GM12873 (cell line): Measurements from ENCODE around the gene FMN1.

Experiments
- TF ChIP-seq, protein P1 (sequence below): IDR thresholded peaks from 2 replicates; pipeline ENCODE4 v1.5.1; 2012; ENCODE audit warnings: low read depth, mild to moderate bottlenecking, moderate library complexity, low read length, control low read depth; ENCODE audit not compliant: insufficient read depth; ENCODE audit errors: missing control alignments

Gene FMN1

DNA sequence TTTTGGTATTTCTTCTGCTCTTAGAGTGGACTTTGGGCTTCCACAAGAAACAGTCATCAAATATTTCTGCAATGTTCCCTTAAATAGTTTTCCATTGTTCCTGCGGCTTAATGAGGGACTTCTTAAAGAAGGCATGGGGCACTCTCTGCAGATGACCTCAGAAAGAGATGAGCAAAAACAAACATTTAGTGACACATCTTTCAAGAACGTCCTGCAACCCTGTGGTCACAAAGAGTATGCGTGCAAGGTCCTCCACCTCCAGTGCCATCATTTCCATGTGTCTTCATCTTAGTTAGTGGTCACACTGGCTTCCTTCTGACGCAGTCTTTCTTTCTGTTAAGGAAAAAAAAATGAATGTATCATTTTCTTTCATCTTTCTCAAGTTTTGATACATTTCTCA is 420.5 kb downstream of the FMN1 start:
- TF ChIP-seq, protein P1, sequence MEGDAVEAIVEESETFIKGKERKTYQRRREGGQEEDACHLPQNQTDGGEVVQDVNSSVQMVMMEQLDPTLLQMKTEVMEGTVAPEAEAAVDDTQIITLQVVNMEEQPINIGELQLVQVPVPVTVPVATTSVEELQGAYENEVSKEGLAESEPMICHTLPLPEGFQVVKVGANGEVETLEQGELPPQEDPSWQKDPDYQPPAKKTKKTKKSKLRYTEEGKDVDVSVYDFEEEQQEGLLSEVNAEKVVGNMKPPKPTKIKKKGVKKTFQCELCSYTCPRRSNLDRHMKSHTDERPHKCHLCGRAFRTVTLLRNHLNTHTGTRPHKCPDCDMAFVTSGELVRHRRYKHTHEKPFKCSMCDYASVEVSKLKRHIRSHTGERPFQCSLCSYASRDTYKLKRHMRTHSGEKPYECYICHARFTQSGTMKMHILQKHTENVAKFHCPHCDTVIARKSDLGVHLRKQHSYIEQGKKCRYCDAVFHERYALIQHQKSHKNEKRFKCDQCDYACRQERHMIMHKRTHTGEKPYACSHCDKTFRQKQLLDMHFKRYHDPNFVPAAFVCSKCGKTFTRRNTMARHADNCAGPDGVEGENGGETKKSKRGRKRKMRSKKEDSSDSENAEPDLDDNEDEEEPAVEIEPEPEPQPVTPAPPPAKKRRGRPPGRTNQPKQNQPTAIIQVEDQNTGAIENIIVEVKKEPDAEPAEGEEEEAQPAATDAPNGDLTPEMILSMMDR = no peak

DNA sequence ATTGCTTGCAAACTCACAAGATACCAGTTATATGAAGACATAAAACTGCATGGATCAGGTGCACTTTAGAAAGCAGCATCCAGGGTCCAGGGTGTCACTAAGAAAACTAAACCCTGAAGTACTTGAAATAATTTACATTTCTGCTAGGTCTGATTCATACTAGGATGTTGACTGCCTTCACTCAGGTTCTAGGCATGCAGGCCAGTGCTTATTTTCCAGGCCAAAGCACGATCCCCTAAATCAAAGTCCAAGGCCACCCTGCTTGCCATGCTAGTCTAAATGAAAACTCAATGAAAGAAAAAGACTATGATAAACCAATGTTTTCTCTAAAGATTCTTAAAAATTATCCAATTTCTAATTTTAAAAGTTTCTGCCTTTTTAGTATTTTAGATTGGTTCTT is 427.3 kb downstream of the FMN1 start:
- TF ChIP-seq, protein P1 = no peak

DNA sequence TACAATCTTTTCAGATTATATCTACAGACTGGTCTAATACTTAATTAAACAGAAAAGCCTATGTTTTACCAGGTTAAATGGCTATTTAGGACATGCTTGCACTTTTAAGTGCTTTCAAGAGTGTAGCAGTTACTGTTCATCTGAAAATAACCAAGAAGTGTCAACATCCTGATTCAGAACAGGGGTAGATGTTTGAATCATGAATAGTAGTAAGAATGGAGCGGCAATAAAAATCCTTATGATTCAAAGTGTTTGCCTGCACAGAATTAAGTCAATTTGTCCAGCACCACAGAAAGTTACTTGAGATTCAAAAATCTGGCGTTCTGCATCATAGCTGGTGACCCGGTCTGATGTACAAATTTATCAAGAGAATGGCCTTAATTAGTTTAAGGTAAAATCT is 428.4 kb downstream of the FMN1 start:
- TF ChIP-seq, protein P1 = no peak

DNA sequence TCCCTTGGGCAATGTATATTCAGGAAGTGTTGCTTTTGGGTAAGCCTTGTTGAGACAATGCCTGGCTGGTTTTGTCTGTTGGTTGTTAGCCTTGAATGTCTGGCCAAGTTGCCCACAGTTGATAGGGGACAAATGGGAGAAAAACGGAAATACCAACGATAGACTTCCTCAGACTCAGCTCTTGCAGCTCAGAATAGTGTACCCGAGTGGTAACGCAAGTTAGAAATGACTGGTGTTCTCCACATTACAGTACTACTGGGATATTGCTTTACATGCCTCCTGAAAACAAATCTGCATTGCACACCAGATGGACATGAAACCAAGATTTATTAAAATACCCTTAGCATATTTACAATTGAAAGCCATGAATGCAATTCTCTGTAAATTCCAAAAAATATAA is 429.3 kb downstream of the FMN1 start:
- TF ChIP-seq, protein P1 = no peak

DNA sequence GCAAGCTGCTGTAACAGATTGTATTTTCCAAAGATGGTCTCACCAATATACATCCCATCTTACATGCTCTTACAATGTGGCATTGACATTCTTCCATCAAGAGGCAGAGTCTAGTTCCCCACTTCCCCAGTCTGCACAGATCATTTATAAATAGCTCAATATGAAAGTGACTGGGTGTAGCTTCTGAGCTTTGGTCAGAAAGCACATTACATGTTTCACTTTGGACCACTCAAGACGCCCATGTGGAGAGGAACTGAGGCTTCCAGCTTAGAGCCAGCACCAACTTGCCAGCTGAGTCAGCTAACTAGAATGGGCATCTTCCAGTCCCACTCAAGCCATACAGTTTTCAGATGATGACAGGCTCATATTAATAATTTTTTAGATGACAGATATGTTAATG is 431.2 kb downstream of the FMN1 start:
- TF ChIP-seq, protein P1 = no peak

DNA sequence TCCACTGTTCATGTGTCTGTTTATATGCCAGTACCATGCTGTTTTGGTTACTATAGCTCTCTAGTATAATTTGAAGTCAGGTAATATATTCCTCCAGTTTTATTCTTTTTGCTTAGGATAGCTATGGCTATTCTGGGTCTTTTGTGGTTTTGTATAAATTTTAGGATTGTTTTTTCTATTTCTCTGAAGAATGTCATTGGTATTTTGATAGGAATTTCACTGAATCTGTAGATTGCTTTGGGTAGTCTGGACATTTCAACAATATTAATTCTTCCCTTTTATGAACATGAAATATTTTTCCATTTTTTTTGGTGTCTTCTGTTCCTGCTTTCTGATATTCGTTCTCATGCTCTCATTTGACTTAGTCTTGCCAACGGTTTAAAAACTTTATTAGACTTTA is 437.1 kb downstream of the FMN1 start:
- TF ChIP-seq, protein P1 = no peak

DNA sequence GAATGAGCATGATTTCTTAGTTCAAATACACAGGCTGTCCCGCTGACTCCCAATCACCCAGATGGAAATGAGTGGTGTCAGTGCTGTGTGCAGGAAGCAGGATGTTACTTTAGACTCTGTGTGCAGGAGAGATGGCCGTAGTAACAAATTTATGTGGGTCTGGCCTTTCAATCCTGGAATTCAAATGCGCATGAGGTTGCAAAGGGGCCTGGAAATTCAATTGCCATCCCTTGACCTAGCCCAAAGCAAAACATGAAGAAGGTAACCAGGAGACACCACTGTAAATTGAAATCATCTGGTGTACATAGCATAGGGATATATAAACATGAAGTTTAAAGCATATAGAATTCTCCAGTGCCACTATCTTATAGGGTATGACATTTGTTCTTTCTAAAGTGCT is 443.5 kb downstream of the FMN1 start:
- TF ChIP-seq, protein P1 = no peak
